Panc1 (cell line): ENCODE results near the gene ARPC5L. TPM values are rescaled to one million over a fixed set of nuclear protein-coding genes. Genes with fewer than 3 reads are reported as not detected.
A peak's percentile ranks its signal among the peaks of the same experiment; 100 is the strongest.

Source experiments
- ATAC-seq: fragments of 200-7000 bp; cut with Tn5 transposase; 2 replicates; pipeline ENCODE4 v1.9.1; 2020; ENCODE audit warnings: mild to moderate bottlenecking, moderate library complexity
- BruUV-seq: library from RNA; stranded (reverse); fragments of 400-500 nt; replicated peaks from 2 replicates; lab custom pipeline; 2021; lab: Mats Ljungman, UMichigan
- CTCF ChIA-PET: fragments of 300-600 bp; sonication (Branson Sonifier 250); formaldehyde crosslinking; loops from one replicate; lab custom pipeline; 2022; ENCODE audit warnings: antibody characterized with exemption; lab: Charles Lee
- POLR2A ChIA-PET: fragments of 300-600 bp; sonication (Branson Sonifier 250); formaldehyde crosslinking; loops from one replicate; lab custom pipeline; 2022; ENCODE audit warnings: antibody characterized with exemption; lab: Charles Lee
- DNase-seq: peaks from one replicate; pipeline ENCODE4 v3.0.0-alpha.2; 2010; ENCODE audit warnings: low read depth, low spot score
- H3K27ac ChIP-seq: 2 replicates; pipeline ENCODE4 v1.5.1; 2011; ENCODE audit warnings: mild to moderate bottlenecking, low read length, inconsistent platforms
- H3K27me3 ChIP-seq: fragments of 200-500 bp; sonication (Bioruptor generic); 2 replicates; pipeline ENCODE4 v1.6.0; 2014; ENCODE audit warnings: low read length, inconsistent platforms; ENCODE audit not compliant: control insufficient read depth, insufficient read depth
- H3K36me3 ChIP-seq: fragments of 200-500 bp; sonication (Bioruptor generic); 2 replicates; pipeline ENCODE4 v1.5.1; 2014; ENCODE audit warnings: inconsistent platforms, mild to moderate bottlenecking, low read length, moderate library complexity; ENCODE audit not compliant: control insufficient read depth, insufficient read depth
- H3K4me1 ChIP-seq: 2 replicates; pipeline ENCODE4 v1.5.1; 2011; ENCODE audit warnings: inconsistent platforms, mild to moderate bottlenecking, low read length, moderate library complexity; ENCODE audit not compliant: control insufficient read depth, insufficient read depth
- H3K4me3 ChIP-seq, 2 experiments: 2 replicates each; pipeline ENCODE4 v1.5.1; 2011 to 2012; ENCODE audit warnings: low read depth in 2 of 2, low read length in 2 of 2, mild to moderate bottlenecking in 2 of 2, inconsistent platforms in 1 of 2, moderate library complexity in 1 of 2
- H3K9me3 ChIP-seq: fragments of 200-500 bp; sonication (Bioruptor generic); 2 replicates; pipeline ENCODE4 v1.5.1; 2014; ENCODE audit warnings: low read depth, mild to moderate bottlenecking, inconsistent platforms, low read length, moderate library complexity; ENCODE audit not compliant: control insufficient read depth, insufficient read depth
- CTCF ChIP-seq: fragments of 450-650 bp; IDR thresholded peaks from 2 replicates; pipeline ENCODE4 v1.5.1; 2017; ENCODE audit warnings: mild to moderate bottlenecking
- POLR2AphosphoS5 ChIP-seq: IDR thresholded peaks from 2 replicates; pipeline ENCODE4 v1.6.1; 2012; ENCODE audit warnings: mild to moderate bottlenecking, low read depth, low read length, moderate library complexity
- REST ChIP-seq, 2 experiments: IDR thresholded peaks; 2 replicates each; pipeline ENCODE4 v1.6.1; 2011 to 2012; ENCODE audit warnings: low read depth in 2 of 2, control low read depth in 1 of 2, low read length in 1 of 2, mild to moderate bottlenecking in 1 of 2, moderate library complexity in 1 of 2; ENCODE audit not compliant: insufficient read depth in 1 of 2
- SIN3A ChIP-seq: IDR thresholded peaks from 2 replicates; pipeline ENCODE4 v1.6.1; 2012; ENCODE audit warnings: low read depth, mild to moderate bottlenecking, low read length, moderate library complexity, borderline replicate concordance; ENCODE audit not compliant: insufficient read depth
- TCF7L2 ChIP-seq: IDR thresholded peaks from 2 replicates; pipeline ENCODE4 v1.6.1; 2011; ENCODE audit warnings: mild to moderate bottlenecking, low read depth, low read length, inconsistent platforms
- in situ Hi-C: cut with HindIII; loops from 2 replicates; pipeline ENCODE4 v1.10.0; 2016; ENCODE audit warnings: low sequenced_read_pairs, low pct_unique_long_range_greater_than_20kb
- intact Hi-C: fragments of 100-400 bp; cut with micrococcal nuclease; formaldehyde crosslinking; loops from one replicate; pipeline ENCODE4 v1.10.0; 2022; ENCODE audit not compliant: unreplicated experiment
- total RNA-seq: library from RNA; stranded (reverse); gene quantifications from one replicate; pipeline ENCODE4 v1.2.1, GENCODE V29; 2021; ENCODE audit not compliant: unreplicated experiment

Gene ARPC5L
- total RNA-seq, 1 experiment from 2014 or later, result 39.6 TPM

GRCh38 chr9:124894741-124895170, 32.8 kb downstream of the ARPC5L start:
- H3K4me3 ChIP-seq, result no peak overlapping the region
- DNase-seq, result no peak
- CTCF ChIA-PET, result interaction anchor here (0.7 kb wide), 1 partner anchor 32 kb away, joined by 3 read pairs; no protein-coding TSS in a partner anchor
- no peaks in the 10 kb centered on the region for H3K4me1 ChIP-seq
- peaks cover 2% of the 10 kb centered on the region; the same call in 1 of the 2 replicates for H3K36me3 ChIP-seq
- no peaks in the 10 kb centered on the region for H3K27me3 ChIP-seq
- TF ChIP-seq CTCF, result no peak; the same call in 1 of the 2 replicates
- H3K27ac ChIP-seq, result no peak overlapping the region
- intact Hi-C loops, result no loop called here
- peak; percentile 79 for ATAC-seq
- TSS peak; percentile 54 for BruUV-seq
- POLR2A ChIA-PET, result interaction anchor here (0.7 kb wide), 1 partner anchor 32 kb away, joined by 6 read pairs; no protein-coding TSS in a partner anchor
- in situ Hi-C loops, result no loop called here
- no peaks in the 10 kb centered on the region for H3K9me3 ChIP-seq

GRCh38 chr9:124897570-124898460, 35.9 kb downstream of the ARPC5L start:
- H3K27ac ChIP-seq, result no peak overlapping the region
- H3K4me3 ChIP-seq, result no peak overlapping the region
- H3K9me3 ChIP-seq, result no peaks in the 10 kb centered on the region
- ATAC-seq (no peak), DNase-seq (no peak)
- intact Hi-C loops, result no loop called here
- in situ Hi-C loops, result no loop called here
- peaks cover 2% of the 10 kb centered on the region; the same call in 1 of the 2 replicates for H3K36me3 ChIP-seq
- no TSS peak for BruUV-seq
- POLR2A ChIA-PET, result no interaction called here
- no peaks in the 10 kb centered on the region for H3K4me1 ChIP-seq
- CTCF ChIA-PET, result interaction anchor here (0.6 kb wide), 1 partner anchor 194 kb away, joined by 7 read pairs; no protein-coding TSS in a partner anchor
- TF ChIP-seq TCF7L2, result no peak
- H3K27me3 ChIP-seq, result no peaks in the 10 kb centered on the region

GRCh38 chr9:124899845-124900244, 37.9 kb downstream of the ARPC5L start:
- DNase-seq (no peak), ATAC-seq (no peak)
- no peak overlapping the region for H3K4me3 ChIP-seq
- POLR2A ChIA-PET, result no interaction called here
- intact Hi-C loops (no loop called here), in situ Hi-C loops (no loop called here)
- BruUV-seq, result no TSS peak
- CTCF ChIA-PET, result no interaction called here
- no peaks in the 10 kb centered on the region; the same call in 1 of the 2 replicates for H3K36me3 ChIP-seq
- TF ChIP-seq TCF7L2 (no peak), POLR2AphosphoS5 (no peak), SIN3A (no peak), CTCF (no peak), REST (IDR thresholded peaks at IDR 0.05; ENCODE audit: insufficient read depth in 1 of 2, low read depth in 2 of 2, low read length in 1 of 2) (no peak)
- H3K4me1 ChIP-seq, result no peaks in the 10 kb centered on the region
- no peaks in the 10 kb centered on the region for H3K27me3 ChIP-seq
- H3K27ac ChIP-seq, result no peak overlapping the region
- no peaks in the 10 kb centered on the region for H3K9me3 ChIP-seq
